Tibial artery (tissue), 4 donors: ENCODE measurements around the gene TBX6.

Experiments used
- DNase-seq, 2 donors: peaks; one replicate each; pipeline ENCODE4 v3.0.0-alpha.2; 2019
- H3K27ac ChIP-seq, 2 donors: fragments of 200-600 bp; sonication (generic) in 1 of 2; 1 replicate in 1 of 2; 2 replicates in 1 of 2; pipeline ENCODE4 v1.5.1; 2018 to 2019; ENCODE audit warnings: mild to moderate bottlenecking in 1 of 2
- H3K27me3 ChIP-seq, 2 donors: fragments of 200-600 bp; sonication (generic) in 1 of 2; one replicate each; pipeline versions ENCODE4 v1.5.1 to v1.6.0; 2016 to 2019
- H3K36me3 ChIP-seq, 3 donors: fragments of 200-600 bp; sonication (generic) in 2 of 3; one replicate each; pipeline ENCODE4 v1.5.1; 2016 to 2019; ENCODE audit warnings: mild to moderate bottlenecking in 2 of 3
- H3K4me1 ChIP-seq, 4 donors: fragments of 200-600 bp; sonication (generic) in 2 of 4; 1 replicate in 3 of 4; 2 replicates in 1 of 4; pipeline ENCODE4 v1.5.1; 2016 to 2019
- H3K4me3 ChIP-seq, 2 donors: fragments of 200-600 bp; sonication (generic) in 1 of 2; 1 replicate in 1 of 2; 2 replicates in 1 of 2; pipeline ENCODE4 v1.5.1; 2018 to 2019; ENCODE audit warnings: mild to moderate bottlenecking in 2 of 2
- H3K9me3 ChIP-seq, 3 donors: fragments of 200-600 bp; sonication (generic) in 1 of 3; one replicate each; pipeline ENCODE4 v1.5.1; 2016 to 2019
- CTCF ChIP-seq, 2 experiments: fragments of 200-600 bp in 1 of 2; fragments of 450-650 bp in 1 of 2; IDR thresholded peaks; one replicate each; pipeline ENCODE4 v1.5.1; 2017 to 2019; ENCODE audit warnings: antibody characterized with exemption in 2 of 2, mild to moderate bottlenecking in 1 of 2, moderate library complexity in 1 of 2
- intact Hi-C: fragments of 100-400 bp; cut with DNase I; formaldehyde crosslinking; loops from one replicate; pipeline ENCODE4 v1.15.0; 2023; ENCODE audit warnings: low total_unique reads

The TBX6 gene

DNA sequence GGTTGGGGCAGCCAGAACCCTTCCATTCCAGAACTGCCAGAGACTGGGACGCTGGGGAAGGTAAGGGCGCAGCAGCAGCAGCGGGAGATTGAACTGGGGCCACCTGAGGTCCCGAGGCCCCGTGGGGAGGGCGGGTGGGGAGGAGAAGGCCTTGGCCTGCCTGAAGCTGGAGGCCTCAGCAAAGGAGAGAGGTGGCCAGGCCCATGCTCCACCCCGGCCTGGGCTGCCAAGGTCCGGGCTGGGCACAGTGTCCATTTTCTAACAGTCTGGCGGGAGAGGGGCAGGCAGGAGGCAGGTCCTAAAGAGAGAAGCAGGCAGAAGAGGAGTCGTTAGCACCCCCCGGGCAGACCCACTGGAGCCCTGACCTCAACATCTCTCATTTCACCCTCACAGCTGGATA, 22.7 kb upstream of the TBX6 start:
- H3K9me3 ChIP-seq: no peaks in the 10 kb centered on the region
- no peak for TF ChIP-seq CTCF (IDR thresholded peaks at IDR 0.05)
- H3K27ac ChIP-seq: no peak overlapping the region
- intact Hi-C loops: no loop called here
- peaks cover 0 to 7% (median 0%) of the 10 kb centered on the region in 4 donors for H3K4me1 ChIP-seq
- DNase-seq: no peak
- no peaks in the 10 kb centered on the region for H3K27me3 ChIP-seq
- H3K36me3 ChIP-seq: peaks cover 71 to 100% (median 93%) of the 10 kb centered on the region in 3 donors
- H3K4me3 ChIP-seq: no peak overlapping the region

DNA sequence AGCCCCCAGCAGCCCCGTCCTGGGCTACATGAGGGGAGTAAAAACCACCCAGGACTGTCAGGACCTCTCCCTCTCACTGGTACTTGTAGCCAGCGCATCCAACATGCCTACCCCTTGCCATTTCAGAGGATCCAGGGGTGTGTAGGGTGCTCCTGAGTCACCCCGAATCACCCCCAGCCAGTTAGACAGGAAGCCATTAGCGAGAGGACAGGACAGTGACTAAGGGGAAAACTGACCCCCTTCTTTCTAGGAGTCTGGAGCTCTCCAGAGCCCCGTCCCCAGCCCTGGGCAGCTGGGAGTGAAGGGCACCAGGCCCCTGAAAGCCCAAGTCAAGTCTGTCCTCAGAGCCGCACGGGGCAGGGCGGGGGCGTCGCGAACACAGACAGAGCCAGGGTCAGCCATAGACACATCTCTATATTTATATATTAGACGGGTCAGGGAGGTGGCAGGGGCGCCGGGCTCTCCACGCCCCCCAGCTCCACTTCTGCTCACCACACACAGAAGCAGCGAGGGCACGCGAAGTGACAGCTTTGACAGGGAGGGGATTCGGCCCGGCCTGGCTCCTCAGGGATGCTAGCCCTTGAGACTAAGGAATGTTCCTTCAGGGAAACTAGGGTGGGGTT, 22.1 kb upstream of the TBX6 start:
- DNase-seq: no peak
- H3K27me3 ChIP-seq: no peaks in the 10 kb centered on the region
- peaks cover 67 to 96% (median 87%) of the 10 kb centered on the region in 3 donors for H3K36me3 ChIP-seq
- no peak overlapping the region for H3K27ac ChIP-seq
- no peak overlapping the region for H3K4me3 ChIP-seq
- H3K9me3 ChIP-seq: no peaks in the 10 kb centered on the region
- no peak for TF ChIP-seq CTCF (IDR thresholded peaks at IDR 0.05)
- peaks cover 0 to 7% (median 0%) of the 10 kb centered on the region in 4 donors for H3K4me1 ChIP-seq
- intact Hi-C loops: no loop called here

DNA sequence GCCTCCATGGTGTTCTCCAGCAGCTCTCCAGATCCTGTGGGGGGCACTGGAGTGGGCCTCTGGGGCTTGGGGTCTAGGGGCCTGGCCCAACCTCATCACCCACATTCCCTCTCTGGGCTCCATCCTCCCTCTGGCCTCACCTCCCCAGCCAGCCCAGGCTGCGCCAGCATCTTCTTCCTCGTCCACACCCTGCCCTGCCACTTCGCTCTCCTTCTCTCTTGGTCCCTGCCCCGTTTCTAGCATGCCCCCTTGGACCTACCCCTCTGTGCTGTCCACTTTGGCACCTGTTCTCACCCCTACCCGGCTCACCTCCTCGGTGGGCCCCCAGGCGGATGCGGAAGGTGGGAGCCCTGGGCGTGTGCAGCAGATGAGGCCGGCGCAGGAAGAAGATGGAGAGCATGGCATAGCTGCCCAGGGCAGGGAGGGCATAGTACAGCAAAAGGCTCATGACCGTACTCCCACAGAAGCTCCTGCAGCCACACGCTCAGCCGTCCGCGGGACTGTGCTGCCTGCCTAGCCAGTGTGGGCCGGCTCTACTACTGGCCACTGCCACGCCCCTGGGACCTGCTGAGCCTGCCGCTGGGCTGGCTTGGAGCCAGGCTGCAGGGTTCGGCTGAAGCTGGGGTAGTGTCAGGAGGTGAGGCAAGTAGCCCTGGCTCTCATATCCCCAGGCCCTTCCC, 21.4 kb upstream of the TBX6 start, which contains the start of gene GDPD3:
Gene GDPD3 (minus strand): TSS at position 507 of the 680 bp plus-strand sequence. CDS start 59 bp downstream, at position 448.
- no peak for TF ChIP-seq CTCF (IDR thresholded peaks at IDR 0.05)
- H3K36me3 ChIP-seq: peaks cover 60 to 96% (median 85%) of the 10 kb centered on the region in 3 donors
- intact Hi-C loops: no loop called here
- DNase-seq: no peak
- no peaks in the 10 kb centered on the region for H3K9me3 ChIP-seq
- H3K27me3 ChIP-seq: no peaks in the 10 kb centered on the region
- peaks cover 0 to 7% (median 0%) of the 10 kb centered on the region in 4 donors for H3K4me1 ChIP-seq
- H3K4me3 ChIP-seq: no peak within 1 kb of the TSS
- no peak within 1 kb of the TSS for H3K27ac ChIP-seq

DNA sequence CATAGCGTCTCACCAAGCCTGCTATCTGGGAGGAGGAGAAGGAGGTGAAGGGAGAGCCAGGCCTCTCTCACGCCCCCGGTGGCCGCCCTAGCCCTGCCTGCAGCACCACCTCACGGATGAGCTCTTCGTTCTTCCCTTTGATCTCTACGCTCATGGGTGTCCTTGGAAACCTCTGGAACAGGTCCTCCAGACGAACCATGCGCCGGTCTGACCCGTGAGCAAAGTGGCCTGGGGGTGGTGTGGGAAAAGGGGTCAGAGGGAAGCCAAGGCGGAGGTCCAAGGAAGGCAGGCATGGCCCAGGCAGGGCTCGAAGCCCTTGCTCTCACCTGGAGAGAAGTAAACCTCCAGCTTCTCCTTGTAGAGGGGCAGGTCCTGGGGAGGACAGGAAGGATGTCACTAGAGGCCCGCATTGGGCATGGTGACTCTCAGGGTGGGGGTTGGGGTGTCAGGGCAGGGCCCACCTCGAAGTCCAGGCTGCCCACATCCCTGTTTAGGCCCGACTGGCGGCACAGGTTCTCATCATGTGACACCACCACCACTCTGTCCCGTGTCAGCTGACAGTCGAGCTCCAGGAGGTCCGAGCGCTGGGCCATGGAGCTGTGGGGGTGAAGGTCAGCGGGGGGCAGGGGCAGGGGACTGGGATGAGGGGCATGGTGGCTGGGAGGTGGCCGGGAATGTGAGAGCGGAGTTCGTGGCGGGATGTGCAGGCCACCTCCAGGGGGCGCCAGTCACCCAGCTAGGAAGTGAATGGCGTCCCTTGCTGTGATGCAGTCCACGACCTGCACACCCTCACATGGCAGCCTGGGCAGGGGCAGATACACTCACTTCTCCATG, 20.7 kb upstream of the TBX6 start:
- Histone ChIP-seq H3K9me3 (no peaks in the 10 kb centered on the region), H3K4me3 (no peak overlapping the region), H3K4me1 (peaks cover 0 to 7% (median 0%) of the 10 kb centered on the region in 4 donors), H3K27ac (no peak overlapping the region), H3K36me3 (peaks cover 53 to 96% (median 85%) of the 10 kb centered on the region in 3 donors), H3K27me3 (no peaks in the 10 kb centered on the region)
- peak; percentile 60 to 68 for TF ChIP-seq CTCF (IDR thresholded peaks at IDR 0.05)
- DNase-seq: peak; percentile 57 to 76
- intact Hi-C loops: no loop called here

DNA sequence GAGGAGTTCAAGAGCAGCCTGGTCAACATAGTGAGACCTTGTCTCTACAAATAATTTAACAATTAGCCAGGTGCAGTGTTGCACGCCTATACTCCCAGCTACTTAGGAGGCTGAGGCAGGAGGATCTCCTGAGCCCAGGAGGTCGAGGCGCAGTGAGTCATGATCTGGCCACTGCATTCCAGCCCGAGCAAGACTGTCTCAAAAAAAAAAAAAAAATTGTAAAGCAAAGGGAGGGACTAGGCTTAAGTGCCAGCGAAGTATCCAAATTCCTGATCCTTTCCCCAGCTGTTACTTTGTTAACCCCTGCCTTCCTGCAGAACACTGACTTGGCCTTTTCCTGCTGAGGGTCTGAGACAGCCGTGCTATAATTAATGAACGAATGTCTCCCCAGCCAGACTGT, 18.9 kb upstream of the TBX6 start:
- intact Hi-C loops: no loop called here
- Histone ChIP-seq H3K4me3 (no peak overlapping the region), H3K4me1 (peaks cover 0 to 7% (median 0%) of the 10 kb centered on the region in 4 donors), H3K27ac (no peak overlapping the region), H3K9me3 (no peaks in the 10 kb centered on the region), H3K27me3 (no peaks in the 10 kb centered on the region), H3K36me3 (peaks cover 42 to 93% (median 81%) of the 10 kb centered on the region in 3 donors)
- DNase-seq: no peak
- TF ChIP-seq CTCF (IDR thresholded peaks at IDR 0.05): no peak
